Activated naive CD8-positive, alpha-beta T cell treated with anti-CD3 and anti-CD28 coated beads, Interleukin-2, amount 10 ng/mL, durations not matched to agents 7 days and 5 days (primary cell): ENCODE measurements around the gene MED12. TPM values are rescaled to one million over a fixed set of nuclear protein-coding genes. Genes with fewer than 3 reads are reported as not detected.
"Not testable (repeated sequence)": the region's sequence is repeated elsewhere in the genome, so short reads cannot be mapped to it uniquely, and the experiment has no call there.

Source experiments
- ATAC-seq: fragments of 150-1000 bp; cut with Tn5 transposase; one replicate; pipeline ENCODE4 v1.10.0; 2021; ENCODE audit warnings: low read depth, moderate library complexity
- POLR2A ChIA-PET: fragments of 350-600 bp; sonication (Branson Sonifier 250); formaldehyde crosslinking; loops from one replicate; lab custom pipeline; 2021; ENCODE audit warnings: antibody characterized with exemption; lab: Charles Lee
- DNase-seq: peaks from one replicate; pipeline ENCODE4 v3.0.0; 2021
- H3K27ac Mint-ChIP-seq: one replicate; pipeline ENCODE4 v1.8.0; 2022; ENCODE audit warnings: mild to moderate bottlenecking, mixed read lengths
- H3K27me3 Mint-ChIP-seq: one replicate; pipeline ENCODE4 v1.8.0; 2022; ENCODE audit warnings: mild to moderate bottlenecking, moderate library complexity, mixed read lengths
- H3K36me3 Mint-ChIP-seq: one replicate; pipeline ENCODE4 v1.8.0; 2021; ENCODE audit warnings: mild to moderate bottlenecking, mixed read lengths
- H3K4me1 Mint-ChIP-seq: one replicate; pipeline ENCODE4 v1.8.0; 2021; ENCODE audit warnings: mixed read lengths
- H3K4me3 Mint-ChIP-seq: one replicate; pipeline ENCODE4 v1.8.0; 2022; ENCODE audit warnings: mild to moderate bottlenecking, moderate library complexity, mixed read lengths
- H3K9me3 Mint-ChIP-seq: one replicate; pipeline ENCODE4 v1.8.0; 2021; ENCODE audit warnings: mixed read lengths
- total RNA-seq, 2 experiments: library from RNA; stranded (reverse); gene quantifications; one replicate each; pipeline ENCODE4 v1.2.3, GENCODE V29; 2021

The MED12 gene
- total RNA-seq, 2 experiments from 2014 or later: 64.7 to 77.1 TPM

DNA sequence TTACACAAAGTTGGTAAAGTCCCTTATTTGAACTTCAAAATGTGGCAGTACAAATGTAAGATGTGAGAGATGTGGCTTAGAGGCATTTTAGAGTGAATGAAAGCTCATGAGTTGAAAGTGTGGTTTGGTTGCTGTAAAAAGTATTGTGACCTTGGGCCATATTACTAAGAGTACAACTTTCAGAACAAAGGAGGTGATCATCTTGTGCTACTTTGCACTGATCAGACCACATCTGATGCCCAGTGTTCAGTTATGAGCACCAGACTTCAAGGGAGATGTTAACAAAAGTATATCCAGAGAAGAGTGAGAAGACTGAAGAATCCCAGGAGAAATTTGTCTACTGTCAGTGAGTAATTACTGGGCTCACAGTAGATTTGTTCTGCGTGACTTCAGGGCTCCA is 56.4 kb downstream of the MED12 start:
- POLR2A ChIA-PET: no interaction called here
- Mint-ChIP-seq H3K9me3 (no peaks in the 10 kb centered on the region), H3K27ac (no peak overlapping the region), H3K27me3 (no peaks in the 10 kb centered on the region), H3K36me3 (peaks cover 21% of the 10 kb centered on the region), H3K4me3 (no peak overlapping the region), H3K4me1 (peaks cover 17% of the 10 kb centered on the region)
- ATAC-seq: no peak
- DNase-seq: no peak

DNA sequence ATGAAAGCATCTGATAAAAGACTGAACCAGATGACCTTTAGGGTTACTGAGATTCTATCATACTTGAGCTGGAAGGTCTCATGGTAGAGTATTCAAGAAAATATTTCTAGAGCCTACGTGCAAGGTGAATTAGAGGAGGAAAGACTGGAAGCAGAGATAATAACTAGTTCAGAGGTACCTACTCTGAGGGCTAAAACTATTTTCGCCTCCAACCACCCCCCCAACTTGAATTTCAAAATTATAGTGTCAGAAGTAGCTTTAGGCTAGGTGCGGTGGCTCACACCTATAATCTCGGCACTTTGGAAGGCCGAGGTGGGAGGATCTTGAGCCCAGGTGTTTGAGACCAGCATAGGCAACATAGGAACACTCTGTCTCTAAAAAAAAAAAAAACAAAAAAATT is 57.1 kb downstream of the MED12 start:
- DNase-seq (no peak), ATAC-seq (no peak)
- peaks cover 21% of the 10 kb centered on the region for H3K36me3 Mint-ChIP-seq
- H3K4me3 Mint-ChIP-seq: no peak overlapping the region
- H3K9me3 Mint-ChIP-seq: no peaks in the 10 kb centered on the region
- POLR2A ChIA-PET: no interaction called here
- H3K27ac Mint-ChIP-seq: no peak overlapping the region
- H3K27me3 Mint-ChIP-seq: no peaks in the 10 kb centered on the region
- H3K4me1 Mint-ChIP-seq: peaks cover 17% of the 10 kb centered on the region

DNA sequence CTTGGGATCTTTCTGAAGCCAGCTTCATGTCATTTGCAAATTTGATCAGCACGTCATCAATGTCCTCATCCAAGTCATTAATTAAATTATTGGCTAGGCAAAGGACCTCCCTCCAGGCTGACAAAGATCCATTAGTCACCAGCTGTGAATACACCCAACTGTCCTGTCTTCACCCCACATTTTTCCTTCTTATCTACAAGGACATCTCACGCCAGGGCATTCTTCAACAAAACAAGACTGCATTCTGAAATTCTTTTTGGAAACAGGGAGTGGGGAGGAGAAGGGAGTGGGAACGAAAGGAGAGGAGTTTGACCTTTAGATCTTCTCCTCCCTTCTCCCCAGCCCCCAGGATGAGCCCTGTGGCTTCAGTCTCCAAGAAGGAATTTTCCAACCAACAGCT is 58.9 kb downstream of the MED12 start:
- Mint-ChIP-seq H3K36me3 (peaks cover 19% of the 10 kb centered on the region), H3K4me1 (peaks cover 11% of the 10 kb centered on the region), H3K9me3 (no peaks in the 10 kb centered on the region), H3K27ac (no peak overlapping the region), H3K4me3 (no peak overlapping the region), H3K27me3 (no peaks in the 10 kb centered on the region)
- POLR2A ChIA-PET: no interaction called here
- DNase-seq (no peak), ATAC-seq (no peak)

DNA sequence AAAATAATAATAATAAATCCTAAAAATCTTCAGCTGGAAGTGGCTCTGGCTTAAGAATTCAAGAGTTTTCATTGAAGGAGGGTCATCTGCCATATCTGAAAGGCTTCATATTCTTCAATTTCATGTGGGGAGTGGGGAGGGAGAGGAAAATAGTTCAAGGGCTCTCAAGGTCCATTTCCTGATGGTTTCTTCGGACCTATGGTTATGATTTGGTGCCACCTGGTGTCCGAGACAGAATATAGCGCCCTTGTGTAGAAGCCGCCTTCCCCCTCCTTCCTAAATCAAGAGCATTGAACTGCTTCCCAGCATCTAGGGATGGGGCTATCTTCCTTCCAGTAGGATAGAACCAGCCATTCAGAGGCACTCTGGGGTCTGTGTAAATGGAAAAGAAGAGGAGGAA is 60.5 kb downstream of the MED12 start:
- no peak for ATAC-seq
- Mint-ChIP-seq H3K4me1 (peaks cover 16% of the 10 kb centered on the region), H3K27me3 (no peaks in the 10 kb centered on the region), H3K4me3 (no peak overlapping the region), H3K27ac (peak overlapping the region; percentile 70), H3K36me3 (peaks cover 13% of the 10 kb centered on the region), H3K9me3 (no peaks in the 10 kb centered on the region)
- POLR2A ChIA-PET: no interaction called here
- no peak for DNase-seq

DNA sequence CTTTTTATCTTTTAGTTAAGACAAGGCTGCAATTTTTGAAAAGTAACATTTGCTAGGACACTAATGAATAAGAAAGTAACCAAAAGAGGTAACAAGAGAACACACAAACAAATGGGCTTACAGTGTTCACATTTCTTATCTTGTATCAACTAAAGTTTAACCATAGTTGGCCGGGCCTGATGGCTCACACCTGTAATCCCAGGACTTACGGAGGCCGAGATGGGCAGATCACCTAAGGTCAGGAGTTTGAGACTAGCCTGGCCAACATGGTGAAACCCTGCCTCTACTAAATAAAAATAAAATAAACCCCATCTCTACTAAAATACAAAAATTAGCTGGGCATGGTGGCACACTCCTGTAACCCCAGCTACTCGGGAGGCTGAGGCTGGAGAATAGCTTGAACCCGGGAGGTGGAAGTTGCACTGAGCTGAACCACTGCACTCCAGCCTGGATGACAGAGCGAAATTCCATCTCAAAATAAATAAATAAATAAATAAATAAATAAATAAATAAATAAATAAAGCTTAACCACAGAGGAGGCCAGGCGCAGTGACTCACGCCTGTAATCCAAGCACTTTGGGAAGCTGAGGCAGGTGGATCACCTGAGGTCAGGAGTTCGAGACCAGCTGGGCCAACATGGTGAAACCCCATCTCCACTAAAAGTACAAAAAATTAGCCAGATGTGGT is 62.3 kb downstream of the MED12 start:
- not testable (repeated sequence) for H3K27me3 Mint-ChIP-seq, DNase-seq, H3K36me3 Mint-ChIP-seq, ATAC-seq, H3K9me3 Mint-ChIP-seq
- POLR2A ChIA-PET: interaction anchor here (0.7 to 4.3 kb wide), 7 partner anchors 16 to 357 kb away, joined by 3 to 48 read pairs (median 7); partner anchors contain the start of genes MED12, NONO, TAF1 and ZMYM3
- H3K4me1 Mint-ChIP-seq: peaks cover 16% of the 10 kb centered on the region
- peak overlapping the region; percentile 97 for H3K27ac Mint-ChIP-seq
- peak overlapping the region; percentile 55 for H3K4me3 Mint-ChIP-seq

DNA sequence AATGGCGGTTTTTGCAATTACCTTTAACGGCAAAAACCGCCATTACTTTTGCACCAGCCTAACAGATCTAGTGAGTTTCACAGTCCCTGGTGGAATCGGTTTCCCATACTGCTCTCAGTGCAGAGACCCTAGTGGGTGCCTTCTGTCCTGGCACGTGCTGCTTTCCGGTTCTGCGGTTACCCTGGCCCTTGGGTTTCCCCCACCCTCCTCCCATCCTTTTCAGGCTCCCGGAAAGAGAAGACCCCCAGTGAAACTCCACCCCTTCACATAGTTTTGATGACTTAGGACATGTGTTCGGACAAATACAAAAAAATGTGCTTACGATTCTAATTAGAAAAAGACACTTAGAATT is 63.1 kb downstream of the MED12 start:
- peaks cover 16% of the 10 kb centered on the region for H3K4me1 Mint-ChIP-seq
- POLR2A ChIA-PET: interaction anchor here (0.7 to 4.3 kb wide), 13 partner anchors 12 to 441 kb away, joined by 3 to 48 read pairs (median 7); partner anchors contain the start of genes IL2RG, MED12, NONO and TAF1
- DNase-seq (peak; percentile 54), ATAC-seq (peak; percentile 43)
- peak overlapping the region; percentile 97 for H3K27ac Mint-ChIP-seq
- no peaks in the 10 kb centered on the region for H3K27me3 Mint-ChIP-seq
- H3K36me3 Mint-ChIP-seq: peaks cover 5% of the 10 kb centered on the region
- H3K4me3 Mint-ChIP-seq: peak overlapping the region; percentile 90
- no peaks in the 10 kb centered on the region for H3K9me3 Mint-ChIP-seq

DNA sequence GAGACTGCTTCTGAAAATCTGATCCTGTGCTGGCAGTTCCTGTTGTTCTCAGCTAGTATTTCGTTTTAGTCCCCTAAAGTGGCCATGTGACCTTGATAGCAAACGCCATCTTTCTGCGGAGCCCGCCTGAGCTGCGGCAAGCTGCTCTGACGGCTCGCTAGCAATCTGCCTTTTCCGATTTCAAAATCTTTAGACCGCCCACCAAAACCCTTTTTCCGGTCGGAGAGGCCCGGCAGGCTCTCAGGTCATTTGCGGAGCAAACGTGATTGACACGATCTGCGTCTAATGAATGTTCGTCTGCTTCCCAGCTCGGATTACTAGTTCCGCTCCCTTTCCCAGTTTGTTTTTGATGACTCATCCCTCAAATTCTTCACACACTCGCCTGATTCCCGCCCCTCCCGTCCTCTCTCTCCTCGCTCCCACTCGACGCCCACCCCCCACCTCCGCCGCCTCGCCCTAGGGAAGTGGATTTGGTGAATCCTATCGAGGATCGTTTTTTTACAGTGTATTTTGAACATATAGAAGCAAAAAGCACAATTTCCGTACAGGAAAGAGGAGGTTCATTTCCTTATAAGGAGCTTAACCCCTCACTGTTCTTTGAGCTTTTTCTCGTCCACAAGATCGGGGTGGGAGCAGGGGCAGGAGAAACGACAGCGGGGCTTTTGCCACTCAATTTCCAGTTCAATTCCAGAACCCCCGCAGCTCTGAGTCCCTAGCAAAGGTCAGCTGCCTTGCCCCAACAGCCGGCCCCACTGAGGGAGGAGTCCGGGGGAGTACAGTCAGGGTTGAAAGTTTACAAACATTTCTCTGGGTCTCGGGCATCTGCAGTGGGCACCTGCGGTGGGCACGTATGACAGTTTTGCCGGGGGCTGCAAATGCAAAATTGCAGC is 63.8 kb downstream of the MED12 start:
- ATAC-seq (peak; percentile 94), DNase-seq (peak; percentile 69)
- Mint-ChIP-seq H3K27me3 (no peaks in the 10 kb centered on the region), H3K36me3 (peaks cover 5% of the 10 kb centered on the region), H3K4me1 (peaks cover 16% of the 10 kb centered on the region), H3K9me3 (no peaks in the 10 kb centered on the region), H3K27ac (peak overlapping the region; percentile 97), H3K4me3 (peak overlapping the region; percentile 90)
- POLR2A ChIA-PET: interaction anchor here (0.7 to 4.3 kb wide), 12 partner anchors 11 to 440 kb away, joined by 3 to 48 read pairs (median 8); partner anchors contain the start of genes IL2RG, MED12, NONO and TAF1

DNA sequence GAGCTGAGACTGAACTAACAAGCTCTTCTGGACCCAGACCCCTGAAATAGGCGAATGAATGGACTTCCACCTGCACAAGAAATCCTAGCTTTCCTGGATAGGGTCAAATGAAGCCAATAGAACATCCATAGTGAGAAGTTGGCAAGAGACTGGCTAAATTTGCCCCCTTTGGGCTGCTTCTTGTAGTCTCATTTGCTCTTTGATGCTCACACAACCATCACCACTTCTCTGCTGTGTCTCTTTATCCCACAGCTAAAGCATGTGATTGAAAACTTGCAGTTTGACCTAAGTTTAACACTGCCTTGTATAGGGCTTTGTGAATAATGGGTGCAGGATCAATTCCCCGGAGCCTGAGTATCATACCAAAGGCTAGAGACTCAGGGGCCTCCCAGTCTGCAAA is 64.5 kb downstream of the MED12 start:
- no peaks in the 10 kb centered on the region for H3K9me3 Mint-ChIP-seq
- H3K36me3 Mint-ChIP-seq: peaks cover 5% of the 10 kb centered on the region
- no peak for DNase-seq
- H3K27me3 Mint-ChIP-seq: no peaks in the 10 kb centered on the region
- peaks cover 16% of the 10 kb centered on the region for H3K4me1 Mint-ChIP-seq
- H3K4me3 Mint-ChIP-seq: peak overlapping the region; percentile 90
- ATAC-seq: no peak
- H3K27ac Mint-ChIP-seq: peak overlapping the region; percentile 97
- POLR2A ChIA-PET: interaction anchor here (1.1 to 4.3 kb wide), 8 partner anchors 14 to 183 kb away, joined by 4 to 48 read pairs (median 15); partner anchors contain the start of genes IL2RG, MED12, NONO and TAF1

DNA sequence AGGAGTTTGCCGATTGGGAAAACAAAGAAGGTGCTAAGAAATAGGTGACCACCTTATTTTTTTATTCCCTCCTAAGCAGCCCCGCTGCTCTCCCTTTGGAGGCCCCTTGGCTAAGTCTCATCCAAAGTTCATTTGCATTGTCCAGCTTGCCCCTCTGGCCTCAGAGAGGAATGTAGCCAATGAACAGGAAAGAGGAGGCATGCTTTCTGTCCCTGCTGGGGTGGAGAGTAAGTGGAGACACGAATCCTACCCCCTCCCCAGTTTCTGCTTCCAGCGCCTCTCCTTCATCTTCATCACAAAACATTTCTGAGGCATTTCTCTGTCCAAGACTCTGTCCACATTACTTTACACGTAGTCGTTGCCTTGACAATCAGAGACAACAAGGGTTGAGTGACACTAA is 64.9 kb downstream of the MED12 start:
- H3K9me3 Mint-ChIP-seq: no peaks in the 10 kb centered on the region
- no peak overlapping the region for H3K27ac Mint-ChIP-seq
- peaks cover 3% of the 10 kb centered on the region for H3K36me3 Mint-ChIP-seq
- H3K4me1 Mint-ChIP-seq: peaks cover 13% of the 10 kb centered on the region
- ATAC-seq (no peak), DNase-seq (no peak)
- H3K27me3 Mint-ChIP-seq: no peaks in the 10 kb centered on the region
- H3K4me3 Mint-ChIP-seq: no peak overlapping the region
- POLR2A ChIA-PET: interaction anchor here (2.5 to 4.3 kb wide), 3 partner anchors 14 to 183 kb away, joined by 14 to 48 read pairs (median 16); partner anchors contain the start of genes TAF1 and ZMYM3

DNA sequence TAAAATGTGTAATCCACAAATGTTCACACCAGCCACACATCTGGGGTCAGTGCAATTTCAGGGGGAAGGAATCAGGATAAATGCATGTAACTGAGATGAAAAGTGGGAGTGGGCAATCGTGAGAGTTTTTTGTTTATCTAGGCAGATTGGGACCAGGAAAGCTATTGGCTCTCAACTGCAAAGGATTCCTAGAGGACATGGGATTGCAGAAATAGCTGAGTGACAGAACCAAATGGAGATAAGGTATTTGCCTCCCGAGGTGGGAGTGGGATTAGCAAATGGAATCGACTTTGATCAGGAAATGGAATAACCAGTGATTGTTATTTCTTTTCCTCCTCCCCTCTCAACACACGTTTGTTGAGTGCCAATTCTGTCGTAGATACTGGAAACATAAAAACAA is 65.7 kb downstream of the MED12 start:
- H3K4me1 Mint-ChIP-seq: peaks cover 9% of the 10 kb centered on the region
- no peak overlapping the region for H3K27ac Mint-ChIP-seq
- no peaks in the 10 kb centered on the region for H3K9me3 Mint-ChIP-seq
- ATAC-seq (no peak), DNase-seq (no peak)
- no peaks in the 10 kb centered on the region for H3K27me3 Mint-ChIP-seq
- no peak overlapping the region for H3K4me3 Mint-ChIP-seq
- H3K36me3 Mint-ChIP-seq: peaks cover 3% of the 10 kb centered on the region
- POLR2A ChIA-PET: interaction anchor here (1.9 kb wide), 1 partner anchor 99 kb away, joined by 4 read pairs; the partner anchor contains the start of gene NONO

DNA sequence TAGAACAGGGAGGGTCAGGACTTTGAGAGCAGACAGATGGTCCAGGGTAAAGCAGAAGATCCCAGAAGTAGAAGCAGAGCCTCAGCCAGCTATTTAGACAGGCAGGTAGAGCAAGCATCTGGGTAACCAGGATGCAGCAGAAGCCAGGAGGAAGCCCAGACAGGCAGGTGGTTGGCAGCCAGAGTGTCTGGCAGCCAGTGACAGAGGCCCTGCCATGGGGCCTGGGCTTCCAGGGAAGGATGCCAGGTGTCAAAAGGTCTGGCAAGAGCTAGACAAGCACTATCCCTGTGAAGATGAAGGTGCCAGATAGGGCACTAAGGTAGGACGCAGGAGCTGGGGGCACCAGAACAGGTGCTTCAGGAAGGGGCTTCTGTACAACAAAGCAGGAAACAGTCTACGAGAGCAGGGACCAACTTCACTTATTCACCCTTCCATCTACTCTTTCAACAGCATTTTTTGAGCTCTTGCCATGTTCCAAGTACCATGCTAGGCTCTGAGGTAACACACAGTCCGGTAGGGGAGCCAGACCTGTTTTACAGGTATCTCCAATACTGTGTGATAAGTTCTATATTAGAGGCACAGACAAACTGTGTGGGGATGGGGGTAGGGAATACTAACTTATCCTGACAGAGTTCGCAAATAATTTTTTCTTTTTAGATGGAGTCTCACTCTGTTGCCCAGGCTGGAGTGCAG is 66.6 kb downstream of the MED12 start:
- Mint-ChIP-seq H3K9me3 (no peaks in the 10 kb centered on the region), H3K27me3 (no peaks in the 10 kb centered on the region), H3K27ac (no peak overlapping the region), H3K4me1 (peaks cover 6% of the 10 kb centered on the region), H3K36me3 (peaks cover 3% of the 10 kb centered on the region), H3K4me3 (no peak overlapping the region)
- ATAC-seq (no peak), DNase-seq (no peak)
- POLR2A ChIA-PET: interaction anchor here (0.6 to 1.9 kb wide), 4 partner anchors 11 to 1799 kb away, joined by 3 to 5 read pairs (median 4); partner anchors contain the start of gene NONO

DNA sequence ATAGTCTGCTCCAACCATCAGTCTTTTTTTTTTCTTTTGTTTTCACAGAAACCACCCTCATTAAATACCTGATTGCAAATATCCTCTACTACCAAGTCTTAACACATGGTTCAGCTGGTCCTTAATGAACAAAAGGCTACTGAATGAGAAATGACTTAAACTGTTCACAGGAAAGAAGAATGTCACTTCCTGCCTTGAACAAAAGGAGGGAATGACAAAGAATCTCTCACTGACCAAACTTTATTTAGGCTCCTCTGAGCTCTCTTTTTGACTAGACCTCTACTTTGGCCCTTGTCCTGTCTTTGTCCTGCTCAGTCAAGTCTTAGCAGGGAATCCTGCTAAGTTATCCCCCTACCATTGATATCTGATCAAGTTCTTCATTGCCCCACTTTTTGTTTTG is 72.9 kb downstream of the MED12 start:
- peak overlapping the region; percentile 75 for H3K27ac Mint-ChIP-seq
- no peak for ATAC-seq

More for the DNA sequence above, 72.9 kb downstream of the MED12 start:
- Mint-ChIP-seq H3K9me3 (no peaks in the 10 kb centered on the region), H3K4me3 (peak overlapping the region; percentile 21), H3K27me3 (no peaks in the 10 kb centered on the region), H3K36me3 (peaks cover 12% of the 10 kb centered on the region), H3K4me1 (peaks cover 9% of the 10 kb centered on the region)
- DNase-seq: no peak
- POLR2A ChIA-PET: no interaction called here
